ENCODE data around the gene C5orf63.

The C5orf63 gene

GRCh38 chr5:127002390-127002789 lies 70.9 kb downstream of the C5orf63 start:
- no peak for TF ChIP-seq CTCF (IDR thresholded peaks at IDR 0.05; ENCODE audit: insufficient read depth, low read depth, low read length, missing control alignments)
- no peak for DNase-seq (ENCODE audit: low read depth)
- H3K4me3 ChIP-seq (ENCODE audit: low read length), result no peak overlapping the region

- no peak for TF ChIP-seq CTCF (IDR thresholded peaks at IDR 0.05; ENCODE audit: insufficient read depth, low read depth, low read length, missing control alignments)
- DNase-seq (ENCODE audit: low read depth), result peak; percentile 1
- no peak overlapping the region for H3K4me3 ChIP-seq (ENCODE audit: low read length)
Observed at GRCh38 chr5:127001621-127002296, 71.5 kb downstream of the C5orf63 start.
